Brain microvascular endothelial cell (primary cell): ENCODE data around the gene CADM1.

Experiments
- DNase-seq: peaks from one replicate; pipeline ENCODE4 v3.0.0-alpha.2; 2020
- H3K27ac ChIP-seq: fragments of 250-450 bp; sonication (Bioruptor Pico); 2 replicates; pipeline ENCODE4 v1.5.1; 2020; ENCODE audit warnings: mild to moderate bottlenecking, moderate library complexity
- H3K27me3 ChIP-seq: fragments of 250-450 bp; sonication (Bioruptor Pico); replicated peaks from 2 replicates; pipeline ENCODE4 v1.5.1; 2020; ENCODE audit warnings: mild to moderate bottlenecking
- H3K36me3 ChIP-seq: fragments of 250-450 bp; sonication (Bioruptor Pico); replicated peaks from 2 replicates; pipeline ENCODE4 v1.5.1; 2020; ENCODE audit warnings: mild to moderate bottlenecking
- H3K4me3 ChIP-seq: 2 replicates; pipeline ENCODE4 v1.5.1; 2011; ENCODE audit warnings: low read depth, mild to moderate bottlenecking, control low read depth, low read length, moderate library complexity
- in situ Hi-C: cut with HindIII; loops from 2 replicates; pipeline ENCODE4 v1.10.0; 2017; ENCODE audit warnings: low sequenced_read_pairs, low pct_ligation_motif_present
- TF ChIP-seq, protein P1 (sequence below): IDR thresholded peaks from 2 replicates; pipeline ENCODE4 v1.5.1; 2011; ENCODE audit warnings: low read depth, mild to moderate bottlenecking, moderate library complexity, low read length, control low read depth, inconsistent platforms; ENCODE audit errors: missing control alignments

CADM1 gene

DNA sequence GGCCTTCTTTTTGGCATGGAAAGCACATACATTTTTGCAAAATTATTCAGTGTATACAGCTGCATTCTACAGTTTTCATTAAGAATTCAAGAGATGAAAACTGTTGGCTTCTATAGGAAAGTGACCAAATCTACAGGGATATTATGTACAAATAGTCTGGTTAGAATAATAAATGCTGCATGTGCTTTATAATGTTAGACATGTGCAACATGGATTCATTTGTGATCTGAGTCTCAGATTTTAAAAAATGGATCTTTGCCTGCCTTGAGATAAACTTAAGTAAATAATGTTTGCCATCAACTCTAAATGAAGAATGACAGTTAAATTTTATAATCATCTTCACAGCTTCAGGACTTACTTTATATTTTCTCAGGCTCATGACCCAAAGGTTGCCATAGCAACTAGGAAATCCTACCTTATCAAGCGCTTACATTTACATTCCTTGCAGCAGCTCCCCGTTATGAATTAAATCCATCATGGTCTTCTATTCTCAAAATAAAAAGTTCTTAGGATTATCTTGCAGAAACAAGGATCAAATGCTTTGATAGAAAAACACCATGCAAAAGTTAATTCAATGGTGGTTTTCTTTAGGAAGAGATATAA lies 200.2 kb downstream of the CADM1 start:
- TF ChIP-seq, protein P1, sequence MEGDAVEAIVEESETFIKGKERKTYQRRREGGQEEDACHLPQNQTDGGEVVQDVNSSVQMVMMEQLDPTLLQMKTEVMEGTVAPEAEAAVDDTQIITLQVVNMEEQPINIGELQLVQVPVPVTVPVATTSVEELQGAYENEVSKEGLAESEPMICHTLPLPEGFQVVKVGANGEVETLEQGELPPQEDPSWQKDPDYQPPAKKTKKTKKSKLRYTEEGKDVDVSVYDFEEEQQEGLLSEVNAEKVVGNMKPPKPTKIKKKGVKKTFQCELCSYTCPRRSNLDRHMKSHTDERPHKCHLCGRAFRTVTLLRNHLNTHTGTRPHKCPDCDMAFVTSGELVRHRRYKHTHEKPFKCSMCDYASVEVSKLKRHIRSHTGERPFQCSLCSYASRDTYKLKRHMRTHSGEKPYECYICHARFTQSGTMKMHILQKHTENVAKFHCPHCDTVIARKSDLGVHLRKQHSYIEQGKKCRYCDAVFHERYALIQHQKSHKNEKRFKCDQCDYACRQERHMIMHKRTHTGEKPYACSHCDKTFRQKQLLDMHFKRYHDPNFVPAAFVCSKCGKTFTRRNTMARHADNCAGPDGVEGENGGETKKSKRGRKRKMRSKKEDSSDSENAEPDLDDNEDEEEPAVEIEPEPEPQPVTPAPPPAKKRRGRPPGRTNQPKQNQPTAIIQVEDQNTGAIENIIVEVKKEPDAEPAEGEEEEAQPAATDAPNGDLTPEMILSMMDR: no peak
- no peak for DNase-seq
- Histone ChIP-seq H3K27me3 (no peaks in the 10 kb centered on the region), H3K4me3 (no peak overlapping the region), H3K27ac (no peak overlapping the region), H3K36me3 (no peaks in the 10 kb centered on the region)
- in situ Hi-C loops: no loop called here

DNA sequence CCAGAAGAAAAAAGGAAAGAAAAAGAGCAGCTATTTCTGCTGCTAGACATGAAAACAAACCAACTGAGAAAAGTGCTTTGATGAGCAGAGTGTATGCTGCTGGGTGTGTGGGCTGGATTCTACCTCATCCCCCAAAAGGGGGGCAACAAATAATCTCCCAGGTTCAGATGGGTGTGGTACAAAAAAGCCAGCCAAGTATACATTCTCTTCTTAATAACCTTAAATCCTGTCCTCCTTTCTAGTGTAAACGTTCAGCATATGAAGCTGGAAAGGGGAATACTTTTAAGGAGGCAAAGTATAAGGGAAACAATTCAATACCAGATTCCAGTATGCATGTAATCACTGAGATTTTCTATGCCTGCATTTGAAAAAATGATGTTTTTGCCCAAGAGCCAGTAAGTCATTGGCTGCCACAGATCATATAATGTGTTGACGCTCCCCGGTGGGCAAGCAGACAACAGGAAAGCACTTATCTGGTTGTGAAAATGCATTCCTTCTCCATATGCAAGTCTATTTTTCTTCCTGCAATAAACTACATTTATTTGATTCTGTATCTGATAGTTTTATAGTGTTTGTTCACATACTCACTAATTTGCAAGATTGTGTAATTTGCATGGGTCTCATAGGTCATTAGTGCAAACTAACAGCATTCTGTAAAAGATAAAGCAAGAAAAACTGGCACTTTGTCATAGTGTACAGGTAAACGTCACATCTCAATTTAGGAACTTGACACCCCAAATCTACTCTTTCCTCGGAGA lies 201.1 kb downstream of the CADM1 start:
- no peak for DNase-seq
- in situ Hi-C loops: no loop called here
- Histone ChIP-seq H3K4me3 (no peak overlapping the region), H3K36me3 (no peaks in the 10 kb centered on the region), H3K27me3 (no peaks in the 10 kb centered on the region), H3K27ac (no peak overlapping the region)
- TF ChIP-seq, protein P1: no peak

DNA sequence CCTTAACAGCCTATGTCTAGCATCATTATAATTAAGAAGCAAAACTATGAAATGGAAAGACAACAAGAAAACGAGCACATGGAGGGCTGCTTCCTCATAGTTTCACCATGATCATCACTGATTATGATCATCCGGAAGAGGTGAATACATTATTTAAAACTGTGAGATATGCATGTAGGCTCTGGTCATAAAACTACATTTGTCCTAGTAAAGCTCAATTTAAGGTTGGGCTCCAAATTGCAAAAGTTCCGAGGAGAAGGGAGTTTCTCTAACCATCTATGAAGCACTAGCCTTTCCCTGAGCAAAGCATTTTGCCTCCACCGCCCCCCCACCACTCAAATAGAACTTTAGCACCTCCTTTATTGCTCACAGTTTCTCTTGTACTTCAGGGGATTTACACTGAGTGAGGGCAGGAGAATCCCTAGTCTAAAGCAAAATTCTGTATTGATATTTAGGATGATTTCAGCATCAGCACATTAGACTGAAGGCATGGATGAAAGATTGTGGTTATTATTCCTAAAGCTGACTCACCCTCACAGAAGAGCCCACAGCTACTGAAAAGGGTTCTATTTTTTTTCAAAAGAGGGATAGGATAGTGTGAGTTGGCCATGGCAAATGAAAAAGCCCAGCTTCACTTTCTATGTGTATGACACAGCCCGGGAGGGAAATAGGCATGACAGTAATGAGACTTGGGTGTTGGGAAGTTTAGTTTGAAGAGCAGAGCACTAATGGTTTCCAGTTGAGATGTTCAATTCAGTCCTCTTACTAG lies 203.4 kb downstream of the CADM1 start:
- TF ChIP-seq, protein P1: no peak
- DNase-seq: no peak
- no peak overlapping the region for H3K4me3 ChIP-seq
- H3K27me3 ChIP-seq: no peaks in the 10 kb centered on the region
- no peak overlapping the region for H3K27ac ChIP-seq
- no peaks in the 10 kb centered on the region for H3K36me3 ChIP-seq
- in situ Hi-C loops: no loop called here

DNA sequence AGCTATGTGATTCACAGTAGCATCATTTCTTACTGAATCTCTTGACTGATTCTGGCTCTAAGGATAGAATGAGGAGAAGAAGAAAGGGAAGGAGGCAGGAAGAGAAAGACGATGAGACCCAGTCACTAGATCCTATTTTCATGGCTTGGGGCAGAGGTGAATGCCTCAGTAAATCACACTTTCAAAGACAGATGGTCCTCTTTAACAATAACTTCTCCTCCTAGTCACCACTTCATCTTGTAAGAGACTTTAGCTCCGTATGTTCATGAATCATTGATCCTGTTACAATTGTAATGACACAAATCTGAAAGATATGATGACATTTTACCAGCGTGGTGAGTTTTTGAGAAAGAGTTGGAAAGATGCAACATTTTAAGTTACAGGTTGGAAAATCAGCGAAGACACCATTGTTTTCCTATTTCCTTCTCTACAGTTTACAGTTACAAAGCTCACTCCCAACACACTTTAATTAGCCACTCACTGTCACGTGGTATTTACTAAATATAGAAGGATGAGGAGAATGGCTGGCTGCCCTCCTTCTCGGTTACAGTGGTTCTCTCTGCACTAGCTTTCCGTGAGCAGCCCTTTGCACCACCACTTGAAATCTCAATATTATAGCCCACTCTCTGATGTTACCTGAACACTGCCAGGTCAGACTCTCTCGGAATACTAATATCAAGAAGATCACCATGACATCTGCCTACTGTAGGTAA lies 205.8 kb downstream of the CADM1 start:
- no peaks in the 10 kb centered on the region for H3K27me3 ChIP-seq
- no peaks in the 10 kb centered on the region for H3K36me3 ChIP-seq
- no peak overlapping the region for H3K27ac ChIP-seq
- TF ChIP-seq, protein P1: no peak
- DNase-seq: no peak
- no peak overlapping the region for H3K4me3 ChIP-seq
- in situ Hi-C loops: no loop called here

DNA sequence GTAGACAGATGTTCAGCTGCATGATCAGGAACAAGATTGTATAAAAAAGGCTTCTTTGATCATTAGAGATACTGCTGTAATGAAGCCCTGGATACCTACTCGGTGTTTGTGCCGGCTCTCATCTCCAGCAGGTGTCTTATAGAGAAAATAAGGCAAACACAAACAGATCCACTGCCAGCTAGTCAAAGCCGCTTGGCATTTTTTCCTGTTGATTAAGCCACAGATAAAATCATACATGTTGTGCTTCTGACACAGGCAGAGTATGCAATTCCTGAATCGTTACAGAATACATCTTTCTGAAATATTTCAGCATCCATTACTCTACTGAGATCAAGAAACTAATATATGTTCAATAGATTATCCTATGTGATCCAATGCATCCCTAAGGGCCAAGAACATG lies 206.9 kb downstream of the CADM1 start:
- no peak for DNase-seq
- H3K4me3 ChIP-seq: no peak overlapping the region
- no peaks in the 10 kb centered on the region for H3K27me3 ChIP-seq
- TF ChIP-seq, protein P1: no peak
- H3K36me3 ChIP-seq: no peaks in the 10 kb centered on the region
- in situ Hi-C loops: no loop called here
- H3K27ac ChIP-seq: no peak overlapping the region
